HG02571 (cell line): ENCODE results near the gene KMT2B.

Source experiments
- ATAC-seq: cut with Tn5 transposase; IDR thresholded peaks from one replicate; pipeline ENCODE4 v1.9.1; 2021; ENCODE audit warnings: mild to moderate bottlenecking, moderate library complexity; ENCODE audit not compliant: unreplicated experiment

KMT2B gene

GRCh38 chr19:35727053-35727955 lies 9.5 kb downstream of the KMT2B start:
- ATAC-seq: no peak

GRCh38 chr19:35727956-35728706 lies 10.3 kb downstream of the KMT2B start:
- no peak for ATAC-seq

GRCh38 chr19:35729021-35729420 lies 11.2 kb downstream of the KMT2B start:
- ATAC-seq: no peak

GRCh38 chr19:35729763-35730162 lies 12.0 kb downstream of the KMT2B start:
- no peak for ATAC-seq

- no peak for ATAC-seq
These were observed 12.5 kb downstream of the KMT2B start for GRCh38 chr19:35730326-35730725.

GRCh38 chr19:35731353-35731752 lies 13.6 kb downstream of the KMT2B start:
- no peak for ATAC-seq

- no peak for ATAC-seq
These were observed 14.1 kb downstream of the KMT2B start for GRCh38 chr19:35731779-35732405.

- no peak for ATAC-seq
These were observed 14.9 kb downstream of the KMT2B start for GRCh38 chr19:35732540-35733179.

- ATAC-seq: no peak
These were observed 15.7 kb downstream of the KMT2B start for GRCh38 chr19:35733180-35734125.

- no peak for ATAC-seq
These were observed 16.5 kb downstream of the KMT2B start for GRCh38 chr19:35734273-35734672.

- ATAC-seq: no peak
These were observed 17.1 kb downstream of the KMT2B start for GRCh38 chr19:35734889-35735288.

- ATAC-seq: no peak
These were observed 19.4 kb downstream of the KMT2B start for GRCh38 chr19:35736913-35737886.

- ATAC-seq: no peak
These were observed 20.5 kb downstream of the KMT2B start for GRCh38 chr19:35738021-35738886.

GRCh38 chr19:35738887-35739229 lies 21.1 kb downstream of the KMT2B start:
- no peak for ATAC-seq

- no peak for ATAC-seq
These were observed 21.7 kb downstream of the KMT2B start for GRCh38 chr19:35739275-35740107.

- ATAC-seq: peak; percentile 4
These were observed 22.3 kb downstream of the KMT2B start for GRCh38 chr19:35740108-35740422.
